ENCODE data around the gene FDXACB1. TPM values are rescaled to one million over a fixed set of nuclear protein-coding genes. Genes with fewer than 3 reads are reported as not detected.

Gene FDXACB1
- total RNA-seq, 1 donor from 2014 or later: 1.6 TPM

DNA sequence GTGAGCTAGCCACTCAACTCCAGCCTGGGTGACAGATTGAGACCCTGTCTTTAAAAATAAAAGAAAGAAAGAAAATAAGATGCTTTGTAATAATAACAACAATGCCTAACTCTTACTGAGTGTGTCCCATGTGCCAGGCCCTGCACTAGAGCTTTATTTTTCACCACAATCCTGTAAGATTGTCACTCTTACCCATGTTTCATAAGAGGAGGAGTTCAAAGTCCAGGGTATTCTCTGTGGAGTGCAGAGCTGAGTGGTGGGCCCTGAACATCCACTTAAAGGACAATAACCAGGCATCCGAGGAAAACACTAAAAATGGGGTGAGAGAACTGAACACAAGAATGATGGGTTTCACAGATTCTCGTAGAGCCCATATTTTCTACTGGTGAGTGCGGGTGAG is 38.8 kb upstream of the FDXACB1 start:
- Mint-ChIP-seq H3K27me3 (ENCODE audit: unreplicated experiment) (no peaks in the 10 kb centered on the region), H3K36me3 (ENCODE audit: unreplicated experiment) (no peaks in the 10 kb centered on the region), H3K4me3 (ENCODE audit: unreplicated experiment) (no peak overlapping the region), H3K9me3 (ENCODE audit: unreplicated experiment) (no peaks in the 10 kb centered on the region), H3K4me1 (ENCODE audit: low read depth, unreplicated experiment) (no peaks in the 10 kb centered on the region), H3K27ac (ENCODE audit: unreplicated experiment) (no peak overlapping the region)
- TF ChIP-seq, protein P1, sequence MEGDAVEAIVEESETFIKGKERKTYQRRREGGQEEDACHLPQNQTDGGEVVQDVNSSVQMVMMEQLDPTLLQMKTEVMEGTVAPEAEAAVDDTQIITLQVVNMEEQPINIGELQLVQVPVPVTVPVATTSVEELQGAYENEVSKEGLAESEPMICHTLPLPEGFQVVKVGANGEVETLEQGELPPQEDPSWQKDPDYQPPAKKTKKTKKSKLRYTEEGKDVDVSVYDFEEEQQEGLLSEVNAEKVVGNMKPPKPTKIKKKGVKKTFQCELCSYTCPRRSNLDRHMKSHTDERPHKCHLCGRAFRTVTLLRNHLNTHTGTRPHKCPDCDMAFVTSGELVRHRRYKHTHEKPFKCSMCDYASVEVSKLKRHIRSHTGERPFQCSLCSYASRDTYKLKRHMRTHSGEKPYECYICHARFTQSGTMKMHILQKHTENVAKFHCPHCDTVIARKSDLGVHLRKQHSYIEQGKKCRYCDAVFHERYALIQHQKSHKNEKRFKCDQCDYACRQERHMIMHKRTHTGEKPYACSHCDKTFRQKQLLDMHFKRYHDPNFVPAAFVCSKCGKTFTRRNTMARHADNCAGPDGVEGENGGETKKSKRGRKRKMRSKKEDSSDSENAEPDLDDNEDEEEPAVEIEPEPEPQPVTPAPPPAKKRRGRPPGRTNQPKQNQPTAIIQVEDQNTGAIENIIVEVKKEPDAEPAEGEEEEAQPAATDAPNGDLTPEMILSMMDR (IDR thresholded peaks at IDR 0.05; ENCODE audit: partially characterized antibody, unreplicated experiment): no peak
- DNase-seq: no peak

DNA sequence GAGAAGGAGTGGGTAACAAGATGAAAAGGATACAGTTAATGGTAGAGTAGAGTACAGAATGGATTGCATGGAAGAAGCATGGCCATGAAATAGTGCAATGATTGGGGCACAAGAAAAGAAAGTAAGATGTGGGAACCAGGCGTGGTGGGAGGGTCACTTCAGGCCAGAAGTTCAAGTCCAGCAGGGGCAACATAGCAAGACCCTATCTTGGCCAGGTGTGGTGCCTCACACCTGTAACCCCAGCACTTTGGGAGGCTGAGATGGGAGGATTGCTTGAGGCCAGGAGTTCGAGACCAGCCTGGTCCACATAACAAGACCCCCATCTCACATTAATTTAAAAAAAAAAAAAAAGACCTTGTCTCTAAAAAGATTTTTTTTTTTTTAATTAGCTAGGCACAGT is 38.3 kb upstream of the FDXACB1 start:
- Mint-ChIP-seq H3K9me3 (ENCODE audit: unreplicated experiment) (no peaks in the 10 kb centered on the region), H3K4me3 (ENCODE audit: unreplicated experiment) (peak overlapping the region; percentile 1), H3K4me1 (ENCODE audit: low read depth, unreplicated experiment) (peaks cover under 1% of the 10 kb centered on the region), H3K27ac (ENCODE audit: unreplicated experiment) (no peak overlapping the region), H3K27me3 (ENCODE audit: unreplicated experiment) (no peaks in the 10 kb centered on the region), H3K36me3 (ENCODE audit: unreplicated experiment) (no peaks in the 10 kb centered on the region)
- DNase-seq: no peak
- TF ChIP-seq, protein P1 (IDR thresholded peaks at IDR 0.05; ENCODE audit: partially characterized antibody, unreplicated experiment): no peak

DNA sequence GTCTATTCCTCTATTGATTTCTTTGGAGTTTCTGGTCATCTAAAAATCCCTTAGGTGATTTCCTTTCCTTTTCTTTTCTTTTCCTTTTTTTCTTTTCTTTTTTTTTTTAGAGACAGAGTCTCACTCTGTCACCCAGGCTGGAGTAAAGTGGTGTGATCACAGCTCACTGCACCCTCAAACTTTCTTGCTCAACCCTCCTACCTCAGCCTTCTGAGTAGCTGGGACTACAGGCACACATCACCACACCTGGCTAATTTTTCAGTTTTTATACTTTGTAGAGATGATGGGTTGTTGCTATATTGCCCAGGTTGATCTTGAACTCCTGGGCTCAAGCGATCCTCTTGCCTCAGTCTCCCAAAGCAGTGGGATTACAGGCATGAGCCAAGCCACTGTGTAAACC is 37.8 kb upstream of the FDXACB1 start:
- Mint-ChIP-seq H3K4me1 (ENCODE audit: low read depth, unreplicated experiment) (peaks cover 6% of the 10 kb centered on the region), H3K27ac (ENCODE audit: unreplicated experiment) (no peak overlapping the region), H3K27me3 (ENCODE audit: unreplicated experiment) (no peaks in the 10 kb centered on the region), H3K4me3 (ENCODE audit: unreplicated experiment) (peak overlapping the region; percentile 1), H3K36me3 (ENCODE audit: unreplicated experiment) (no peaks in the 10 kb centered on the region), H3K9me3 (ENCODE audit: unreplicated experiment) (no peaks in the 10 kb centered on the region)
- no peak for DNase-seq
- TF ChIP-seq, protein P1 (IDR thresholded peaks at IDR 0.05; ENCODE audit: partially characterized antibody, unreplicated experiment): no peak

DNA sequence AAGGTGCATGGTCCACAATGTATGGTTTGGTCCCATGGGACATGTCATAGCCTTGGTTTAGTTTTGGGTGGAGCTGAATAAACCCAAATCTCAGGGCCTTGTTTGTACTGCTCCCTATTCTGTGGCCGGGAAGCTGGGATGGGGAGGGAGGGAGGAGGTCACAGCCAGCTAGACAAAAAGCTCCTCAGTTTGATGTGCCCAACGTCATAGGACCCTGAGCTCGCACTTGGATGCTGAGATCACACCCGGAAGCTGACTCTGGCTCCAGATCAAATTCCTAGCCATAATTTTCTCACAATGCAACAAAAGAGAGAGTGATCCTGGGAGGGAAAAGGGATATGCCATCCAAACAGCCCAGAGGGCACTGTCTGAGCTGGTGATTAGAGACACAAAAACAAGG is 35.0 kb upstream of the FDXACB1 start:
- H3K4me1 Mint-ChIP-seq (ENCODE audit: low read depth, unreplicated experiment): peaks cover 19% of the 10 kb centered on the region
- no peaks in the 10 kb centered on the region for H3K27me3 Mint-ChIP-seq (ENCODE audit: unreplicated experiment)
- H3K27ac Mint-ChIP-seq (ENCODE audit: unreplicated experiment): no peak overlapping the region
- no peak overlapping the region for H3K4me3 Mint-ChIP-seq (ENCODE audit: unreplicated experiment)
- DNase-seq: no peak
- TF ChIP-seq, protein P1 (IDR thresholded peaks at IDR 0.05; ENCODE audit: partially characterized antibody, unreplicated experiment): no peak
- H3K9me3 Mint-ChIP-seq (ENCODE audit: unreplicated experiment): no peaks in the 10 kb centered on the region
- peaks cover 5% of the 10 kb centered on the region for H3K36me3 Mint-ChIP-seq (ENCODE audit: unreplicated experiment)

DNA sequence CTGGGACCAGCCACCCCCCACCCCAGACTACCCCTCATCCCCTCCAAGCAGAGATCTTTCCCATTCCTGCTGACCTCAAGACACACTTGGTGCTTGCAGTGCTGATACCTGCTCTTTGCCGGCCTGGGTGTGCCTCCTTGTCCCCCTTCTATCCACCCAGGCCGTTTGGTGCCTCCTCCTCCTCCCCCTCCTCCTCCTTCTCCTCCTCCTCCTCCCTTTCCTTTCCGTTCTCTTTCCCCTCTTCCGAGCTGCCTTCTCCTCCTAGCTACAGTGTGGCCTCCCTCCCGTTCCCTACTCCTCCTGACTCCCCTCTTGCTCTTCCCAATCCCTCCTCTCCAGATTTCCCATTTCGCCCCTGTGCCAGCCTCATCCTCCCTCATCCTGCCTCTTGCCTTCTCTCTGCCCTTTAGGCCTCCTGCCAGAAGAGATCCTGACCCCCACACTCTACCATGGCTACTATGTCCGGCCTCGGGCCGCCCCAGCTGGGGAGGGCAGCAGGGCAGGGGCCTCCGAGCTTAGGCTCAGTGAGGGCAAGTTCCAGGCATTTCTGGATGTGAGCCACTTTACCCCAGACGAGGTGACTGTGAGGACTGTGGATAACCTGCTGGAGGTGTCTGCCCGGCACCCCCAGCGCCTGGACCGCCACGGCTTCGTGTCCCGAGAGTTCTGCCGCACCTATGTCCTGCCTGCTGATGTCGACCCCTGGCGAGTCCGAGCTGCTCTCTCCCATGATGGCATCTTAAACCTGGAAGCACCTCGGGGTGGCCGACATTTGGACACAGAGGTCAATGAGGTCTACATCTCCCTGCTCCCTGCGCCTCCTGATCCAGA is 34.3 kb upstream of the FDXACB1 start:
- DNase-seq: no peak
- peaks cover 19% of the 10 kb centered on the region for H3K4me1 Mint-ChIP-seq (ENCODE audit: low read depth, unreplicated experiment)
- no peaks in the 10 kb centered on the region for H3K27me3 Mint-ChIP-seq (ENCODE audit: unreplicated experiment)
- TF ChIP-seq, protein P1 (IDR thresholded peaks at IDR 0.05; ENCODE audit: partially characterized antibody, unreplicated experiment): no peak
- peaks cover 5% of the 10 kb centered on the region for H3K36me3 Mint-ChIP-seq (ENCODE audit: unreplicated experiment)
- no peak overlapping the region for H3K4me3 Mint-ChIP-seq (ENCODE audit: unreplicated experiment)
- no peak overlapping the region for H3K27ac Mint-ChIP-seq (ENCODE audit: unreplicated experiment)
- H3K9me3 Mint-ChIP-seq (ENCODE audit: unreplicated experiment): no peaks in the 10 kb centered on the region

Measured in glutamatergic neuron (in vitro differentiated cells).